Natural killer cell (primary cell): ENCODE results near the gene HTR1E. TPM values are rescaled to one million over a fixed set of nuclear protein-coding genes. Genes with fewer than 3 reads are reported as not detected.

ENCODE experiments used
- ATAC-seq, 3 donors: fragments of 150-1000 bp in 2 of 3; fragments of 200-7000 bp in 1 of 3; cut with Tn5 transposase; 1 replicate in 1 of 3; 2 replicates in 2 of 3; pipeline ENCODE4 v1.10.0; 2021; ENCODE audit warnings: mild to moderate bottlenecking in 2 of 3, moderate library complexity in 2 of 3
- DNase-seq, 2 donors: peaks; one replicate each; pipeline versions ENCODE4 v3.0.0 to v3.0.0-alpha.2; 2013 to 2021; ENCODE audit warnings: mixed read lengths in 1 of 2
- H3K27ac ChIP-seq: one replicate; pipeline ENCODE4 v1.5.1; 2013; ENCODE audit warnings: mild to moderate bottlenecking, low read length
- H3K27me3 ChIP-seq: one replicate; pipeline ENCODE4 v1.6.1; 2013; ENCODE audit warnings: low read length; ENCODE audit not compliant: control insufficient read depth, insufficient read depth
- H3K36me3 ChIP-seq: one replicate; pipeline ENCODE4 v1.6.1; 2013; ENCODE audit warnings: low read length; ENCODE audit not compliant: control insufficient read depth, insufficient read depth
- H3K4me1 ChIP-seq: one replicate; pipeline ENCODE4 v1.6.1; 2013; ENCODE audit warnings: low read length; ENCODE audit not compliant: control insufficient read depth, insufficient read depth
- H3K4me3 ChIP-seq: one replicate; pipeline ENCODE4 v1.5.1; 2013; ENCODE audit warnings: low read length
- H3K9me3 ChIP-seq: one replicate; pipeline ENCODE4 v1.6.1; 2013; ENCODE audit warnings: low read length; ENCODE audit not compliant: control insufficient read depth, insufficient read depth
- H3K27ac Mint-ChIP-seq, 2 donors: one replicate each; pipeline ENCODE4 v1.8.0; 2022; ENCODE audit warnings: mild to moderate bottlenecking in 2 of 2, mixed read lengths in 2 of 2, moderate library complexity in 1 of 2
- H3K27me3 Mint-ChIP-seq, 2 donors: one replicate each; pipeline ENCODE4 v1.8.0; 2022; ENCODE audit warnings: low read depth in 2 of 2, mixed read lengths in 2 of 2
- H3K36me3 Mint-ChIP-seq: one replicate; pipeline ENCODE4 v1.8.0; 2022; ENCODE audit warnings: mixed read lengths
- H3K4me1 Mint-ChIP-seq, 2 donors: one replicate each; pipeline ENCODE4 v1.8.0; 2022; ENCODE audit warnings: mixed read lengths in 2 of 2
- H3K4me3 Mint-ChIP-seq: one replicate; pipeline ENCODE4 v1.8.0; 2022; ENCODE audit warnings: mild to moderate bottlenecking, moderate library complexity, mixed read lengths
- H3K9me3 Mint-ChIP-seq, 2 donors: one replicate each; pipeline ENCODE4 v1.8.0; 2022; ENCODE audit warnings: mixed read lengths in 2 of 2
- WGBS: methylation state at CpG from one replicate; pipeline ENCODE4 v1.1.7; 2013; ENCODE audit warnings: missing lambda C conversion rate; ENCODE audit not compliant: insufficient coverage; 5-methylcytosine and 5-hydroxymethylcytosine counted together
- intact Hi-C: fragments of 100-400 bp; cut with micrococcal nuclease; formaldehyde crosslinking; loops from one replicate; pipeline ENCODE4 v1.14.2; 2022
- total RNA-seq, 4 donors: library from RNA; stranded (reverse); fragments of 120-200 nt in 1 of 4; gene quantifications; one replicate each; pipeline versions ENCODE4 v1.2.3 to v1.2.4, GENCODE V29; 2013 to 2022
- TF ChIP-seq, protein P1 (sequence below): fragments of 200-600 bp; IDR thresholded peaks from one replicate; pipeline ENCODE4 v1.8.0; 2022; ENCODE audit warnings: antibody characterized with exemption

HTR1E gene
- total RNA-seq, 3 donors from 2014 or later (not counting 1 experiment from before 2014, with no cell fraction given), result not detected

- no peak for ATAC-seq
- H3K9me3 ChIP-seq, result no peaks in the 10 kb centered on the region
- H3K27ac Mint-ChIP-seq, result no peak overlapping the region
- H3K27me3 Mint-ChIP-seq, result no peaks in the 10 kb centered on the region
- no peak overlapping the region for H3K4me3 ChIP-seq
- intact Hi-C loops, result no loop called here
- TF ChIP-seq, protein P1, sequence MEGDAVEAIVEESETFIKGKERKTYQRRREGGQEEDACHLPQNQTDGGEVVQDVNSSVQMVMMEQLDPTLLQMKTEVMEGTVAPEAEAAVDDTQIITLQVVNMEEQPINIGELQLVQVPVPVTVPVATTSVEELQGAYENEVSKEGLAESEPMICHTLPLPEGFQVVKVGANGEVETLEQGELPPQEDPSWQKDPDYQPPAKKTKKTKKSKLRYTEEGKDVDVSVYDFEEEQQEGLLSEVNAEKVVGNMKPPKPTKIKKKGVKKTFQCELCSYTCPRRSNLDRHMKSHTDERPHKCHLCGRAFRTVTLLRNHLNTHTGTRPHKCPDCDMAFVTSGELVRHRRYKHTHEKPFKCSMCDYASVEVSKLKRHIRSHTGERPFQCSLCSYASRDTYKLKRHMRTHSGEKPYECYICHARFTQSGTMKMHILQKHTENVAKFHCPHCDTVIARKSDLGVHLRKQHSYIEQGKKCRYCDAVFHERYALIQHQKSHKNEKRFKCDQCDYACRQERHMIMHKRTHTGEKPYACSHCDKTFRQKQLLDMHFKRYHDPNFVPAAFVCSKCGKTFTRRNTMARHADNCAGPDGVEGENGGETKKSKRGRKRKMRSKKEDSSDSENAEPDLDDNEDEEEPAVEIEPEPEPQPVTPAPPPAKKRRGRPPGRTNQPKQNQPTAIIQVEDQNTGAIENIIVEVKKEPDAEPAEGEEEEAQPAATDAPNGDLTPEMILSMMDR, result no peak
- no peaks in the 10 kb centered on the region for H3K36me3 Mint-ChIP-seq
- WGBS, result 93% methylated on average over 2 of the region's 2 CpGs
- H3K36me3 ChIP-seq, result no peaks in the 10 kb centered on the region
- H3K27ac ChIP-seq, result no peak overlapping the region
- H3K4me3 Mint-ChIP-seq, result no peak overlapping the region
- no peak for DNase-seq
- H3K4me1 Mint-ChIP-seq, result no peaks in the 10 kb centered on the region
- H3K27me3 ChIP-seq, result no peaks in the 10 kb centered on the region
- peaks cover 0 to 2% of the 10 kb centered on the region in 2 donors for H3K9me3 Mint-ChIP-seq
- H3K4me1 ChIP-seq, result no peaks in the 10 kb centered on the region
Measured at GRCh38 chr6:86959656-86960055, 22.3 kb downstream of the HTR1E start.

DNA sequence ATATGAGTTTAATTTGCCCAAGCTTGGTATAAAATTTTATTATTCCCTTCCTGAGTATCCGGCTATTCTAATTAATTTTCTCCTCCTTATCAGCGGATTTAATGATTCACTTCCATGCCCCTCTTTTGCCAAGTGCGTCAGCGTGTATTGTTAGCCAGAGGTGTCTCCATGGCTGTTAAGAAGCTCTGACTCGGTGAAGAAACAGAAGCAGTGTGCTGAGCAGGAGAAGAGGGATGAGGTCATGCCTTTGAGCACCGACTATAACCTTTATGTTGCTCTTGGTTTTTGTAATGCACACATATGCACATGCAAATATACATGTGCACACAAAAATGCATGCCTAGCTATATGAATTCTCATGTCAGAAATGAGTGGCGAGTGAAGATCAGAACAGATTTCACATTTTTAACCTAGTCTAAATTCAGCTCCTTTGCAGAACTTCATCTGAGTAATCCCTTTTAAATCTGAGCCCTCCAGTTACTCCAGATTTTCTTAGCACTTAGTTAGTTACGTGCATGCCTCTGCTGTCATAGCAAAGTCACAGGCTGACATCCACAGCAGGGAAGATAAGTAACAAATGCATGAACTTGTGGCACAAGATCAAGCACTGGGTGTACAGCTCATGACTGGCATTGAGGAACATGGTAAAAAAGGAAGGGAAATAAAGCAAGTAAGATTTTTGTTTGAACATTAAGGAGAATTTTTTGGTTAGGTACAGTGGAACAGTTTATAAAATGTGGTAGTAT lies 24.3 kb downstream of the HTR1E start:
- Mint-ChIP-seq H3K27ac (no peak overlapping the region), H3K4me1 (no peaks in the 10 kb centered on the region), H3K27me3 (no peaks in the 10 kb centered on the region), H3K4me3 (no peak overlapping the region), H3K9me3 (peaks cover 0 to 2% of the 10 kb centered on the region in 2 donors), H3K36me3 (no peaks in the 10 kb centered on the region)
- H3K4me1 ChIP-seq, result no peaks in the 10 kb centered on the region
- 91% methylated on average over 7 of the region's 8 CpGs for whole genome bisulfite sequencing
- no peaks in the 10 kb centered on the region for H3K27me3 ChIP-seq
- no peak overlapping the region for H3K4me3 ChIP-seq
- no peak overlapping the region for H3K27ac ChIP-seq
- no peak for DNase-seq
- intact Hi-C loops, result no loop called here
- TF ChIP-seq, protein P1, result no peak
- H3K36me3 ChIP-seq, result no peaks in the 10 kb centered on the region
- ATAC-seq, result no peak
- H3K9me3 ChIP-seq, result no peaks in the 10 kb centered on the region

- Histone ChIP-seq H3K27me3 (no peaks in the 10 kb centered on the region), H3K4me3 (no peak overlapping the region), H3K4me1 (no peaks in the 10 kb centered on the region), H3K27ac (no peak overlapping the region), H3K36me3 (no peaks in the 10 kb centered on the region), H3K9me3 (no peaks in the 10 kb centered on the region)
- no peaks in the 10 kb centered on the region for H3K36me3 Mint-ChIP-seq
- H3K9me3 Mint-ChIP-seq, result peaks cover 0 to under 1% of the 10 kb centered on the region in 2 donors
- no peaks in the 10 kb centered on the region for H3K27me3 Mint-ChIP-seq
- H3K4me1 Mint-ChIP-seq, result no peaks in the 10 kb centered on the region
- no peak overlapping the region for H3K4me3 Mint-ChIP-seq
- intact Hi-C loops, result no loop called here
- DNase-seq, result no peak
- TF ChIP-seq, protein P1, result no peak
- H3K27ac Mint-ChIP-seq, result no peak overlapping the region
- ATAC-seq, result no peak
- 94% methylated on average over 2 of the region's 2 CpGs for WGBS
Measured at GRCh38 chr6:86963352-86963751, 26.0 kb downstream of the HTR1E start.
